T-helper 1 cell (primary cell): Measurements from ENCODE around the gene CNTN4.
"Not testable (repeated sequence)": the region's sequence is repeated elsewhere in the genome, so short reads cannot be mapped to it uniquely, and the experiment has no call there.

ENCODE experiments used
- DNase-seq, 5 donors: peaks; one replicate each; pipeline ENCODE4 v3.0.0-alpha.2; 2012 to 2020

CNTN4 gene

GRCh38 chr3:2993130-2993529, 894.5 kb downstream of the CNTN4 start:
- not testable (repeated sequence) for DNase-seq

GRCh38 chr3:2993736-2994135, 895.1 kb downstream of the CNTN4 start:
- no peak for DNase-seq

- DNase-seq: no peak
These were observed 896.5 kb downstream of the CNTN4 start for GRCh38 chr3:2995195-2995594.

GRCh38 chr3:3005146-3005744, 906.6 kb downstream of the CNTN4 start:
- no peak for DNase-seq

GRCh38 chr3:3013317-3014052, 914.8 kb downstream of the CNTN4 start:
- no peak for DNase-seq

GRCh38 chr3:3015185-3016089, 916.8 kb downstream of the CNTN4 start:
- DNase-seq: no peak

GRCh38 chr3:3016226-3016625, 917.6 kb downstream of the CNTN4 start:
- DNase-seq: no peak

- no peak for DNase-seq
These were observed 921.5 kb downstream of the CNTN4 start for GRCh38 chr3:3020209-3020608.

- no peak for DNase-seq
These were observed 924.6 kb downstream of the CNTN4 start for GRCh38 chr3:3023111-3023745.

- DNase-seq: peak in 1 of 5 donors; percentile 18
These were observed 929.4 kb downstream of the CNTN4 start for GRCh38 chr3:3027976-3028567.

GRCh38 chr3:3031326-3031725, 932.7 kb downstream of the CNTN4 start:
- no peak for DNase-seq

- no peak for DNase-seq
These were observed 938.5 kb downstream of the CNTN4 start for GRCh38 chr3:3037156-3037555.

GRCh38 chr3:3038201-3038991, 939.7 kb downstream of the CNTN4 start:
- DNase-seq: no peak

- DNase-seq: no peak
These were observed 955.3 kb downstream of the CNTN4 start for GRCh38 chr3:3053974-3054373.

GRCh38 chr3:3059645-3060044, 961.0 kb downstream of the CNTN4 start:
- no peak for DNase-seq

- DNase-seq: no peak
These were observed 965.6 kb downstream of the CNTN4 start for GRCh38 chr3:3064297-3064696.

GRCh38 chr3:3065876-3066275, 967.2 kb downstream of the CNTN4 start:
- DNase-seq: no peak

GRCh38 chr3:3066378-3066777, 967.7 kb downstream of the CNTN4 start:
- DNase-seq: no peak

- DNase-seq: no peak
These were observed 968.2 kb downstream of the CNTN4 start for GRCh38 chr3:3066910-3067309.

- no peak for DNase-seq
These were observed 969.8 kb downstream of the CNTN4 start for GRCh38 chr3:3068358-3068881.

GRCh38 chr3:3069723-3070122, 971.1 kb downstream of the CNTN4 start:
- DNase-seq: no peak

- no peak for DNase-seq
These were observed 972.5 kb downstream of the CNTN4 start for GRCh38 chr3:3071136-3071535.
